AG09319 (cell line): ENCODE results near the gene MCF2L2.

Source experiments
- DNase-seq: peaks from one replicate; pipeline ENCODE4 v3.0.0-alpha.2; 2010; ENCODE audit warnings: low read depth; ENCODE audit errors: extremely low read depth
- CTCF ChIP-seq: IDR thresholded peaks from 2 replicates; pipeline ENCODE4 v1.5.1; 2011; ENCODE audit warnings: low read depth, mild to moderate bottlenecking, inconsistent platforms, low read length, moderate library complexity

MCF2L2 gene

GRCh38 chr3:183349421-183350157 lies 78.8 kb downstream of the MCF2L2 start:
- TF ChIP-seq CTCF, result no peak
- no peak for DNase-seq

GRCh38 chr3:183342824-183343223 lies 85.6 kb downstream of the MCF2L2 start:
- TF ChIP-seq CTCF, result no peak
- DNase-seq, result no peak

DNA sequence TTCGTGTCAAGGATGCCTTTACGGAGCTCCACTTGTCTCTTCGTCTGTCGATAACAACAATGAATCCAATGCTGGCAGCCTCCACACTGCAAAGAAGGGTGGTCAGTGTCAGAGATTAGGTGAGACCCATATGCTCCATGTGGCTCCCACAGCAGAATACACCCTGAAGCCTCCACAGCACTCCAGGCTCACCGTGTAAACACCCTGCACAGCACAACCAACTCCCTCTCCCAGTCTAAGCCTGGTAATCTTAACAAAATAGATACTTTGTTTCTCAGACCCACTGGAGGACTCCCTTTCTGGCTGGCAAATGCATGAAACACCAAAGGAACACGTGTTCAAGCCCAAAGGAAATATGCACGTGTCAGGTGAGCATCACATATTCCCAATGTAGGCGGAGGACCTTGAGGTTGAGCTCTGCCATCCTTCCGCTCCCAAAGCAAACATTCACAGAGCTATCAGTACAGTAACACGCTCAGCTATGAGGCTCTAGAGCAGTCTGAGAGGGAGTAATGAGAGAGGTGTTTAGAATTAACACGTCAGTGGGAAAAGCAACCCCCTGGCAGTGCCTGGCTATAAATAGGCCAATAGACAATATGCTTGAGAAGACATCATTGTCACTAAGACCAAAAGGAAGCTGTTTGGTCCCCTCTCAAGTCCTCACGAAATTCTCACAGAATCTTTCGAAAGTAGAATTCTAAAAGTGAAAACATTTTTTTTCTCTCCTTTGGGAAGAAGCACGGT lies 86.7 kb downstream of the MCF2L2 start:
- DNase-seq, result no peak
- TF ChIP-seq CTCF, result no peak

DNA sequence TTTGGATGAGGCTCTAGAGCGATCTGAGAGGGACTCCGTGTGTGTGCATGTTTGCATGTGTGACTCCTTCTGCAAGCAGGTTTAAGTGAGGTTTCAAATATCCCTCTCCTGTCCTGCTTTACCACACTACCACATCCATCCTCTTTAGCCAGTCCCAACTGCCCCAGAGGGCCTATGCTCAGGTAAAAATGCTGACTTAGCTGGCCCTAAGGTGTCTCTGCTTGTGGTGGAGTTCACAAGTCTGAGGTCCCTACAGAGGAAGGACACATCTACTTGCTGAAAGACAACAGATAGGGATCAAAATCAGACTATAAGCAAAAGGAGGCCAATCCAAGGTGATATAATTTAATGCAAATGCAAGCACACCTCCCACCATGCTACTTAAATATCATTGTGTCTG lies 88.2 kb downstream of the MCF2L2 start:
- TF ChIP-seq CTCF, result no peak
- DNase-seq, result no peak

DNA sequence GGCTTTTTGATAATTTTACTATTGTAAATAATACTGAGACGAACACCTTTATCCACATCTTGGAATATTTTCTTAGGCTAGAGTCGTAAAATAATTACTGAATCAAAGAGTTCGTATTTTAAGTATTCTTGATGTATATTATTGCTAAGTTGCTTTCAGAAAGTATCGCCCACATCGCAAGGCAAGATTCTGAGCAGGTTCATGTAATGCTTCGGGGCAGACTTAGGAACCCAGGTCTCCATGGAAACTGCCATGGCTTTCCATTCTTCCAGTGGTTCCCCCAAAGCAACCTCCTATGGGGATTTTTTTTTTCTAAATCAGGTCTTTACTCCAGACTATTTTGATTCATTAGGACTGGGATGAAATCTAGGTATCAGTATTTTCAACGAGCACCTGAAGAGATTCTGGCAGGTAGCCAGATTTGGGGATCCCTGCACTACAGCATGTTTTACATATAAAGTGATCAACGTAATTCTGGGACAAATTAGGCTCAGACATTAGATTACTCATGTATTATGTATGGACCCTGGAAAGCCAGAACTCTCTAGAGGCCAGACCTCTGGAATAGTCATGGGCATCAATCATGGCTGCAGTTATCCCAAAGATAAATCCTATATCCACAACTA lies 88.8 kb downstream of the MCF2L2 start:
- no peak for DNase-seq
- TF ChIP-seq CTCF, result no peak

- no peak for DNase-seq
- no peak for TF ChIP-seq CTCF
Measured at GRCh38 chr3:183338520-183338919, 89.9 kb downstream of the MCF2L2 start.

DNA sequence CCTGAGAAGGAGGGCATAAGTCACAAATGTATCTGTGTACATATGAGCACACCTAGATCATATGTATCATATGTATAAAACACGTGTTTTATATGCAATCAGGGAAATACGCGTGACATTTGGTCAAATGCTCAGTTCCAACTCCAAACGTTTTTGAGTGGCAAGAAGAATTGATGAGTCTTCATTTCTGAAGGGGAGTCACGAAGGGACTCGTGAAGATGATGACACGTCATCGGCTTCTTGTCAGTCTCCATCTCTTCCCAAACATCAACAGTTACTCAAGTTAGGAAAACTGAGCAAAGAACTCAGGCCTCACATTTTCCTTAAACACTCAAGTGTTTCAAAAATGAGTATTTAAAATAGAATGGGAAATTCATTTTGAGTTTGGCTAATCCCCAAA lies 95.9 kb downstream of the MCF2L2 start:
- no peak for DNase-seq
- TF ChIP-seq CTCF, result no peak
